Hepatocyte (in vitro differentiated cells): Measurements from ENCODE around the gene LAMTOR4.

Experiments
- CTCF ChIP-seq: fragments of 200-600 bp; sonication (generic); IDR thresholded peaks from 2 replicates; pipeline ENCODE4 v1.5.1; 2016; ENCODE audit warnings: antibody characterized with exemption, mild to moderate bottlenecking; ENCODE audit not compliant: poor library complexity
- EZH2 ChIP-seq: fragments of 200-600 bp; sonication (generic); IDR thresholded peaks from 2 replicates; pipeline ENCODE4 v1.6.1; 2016; ENCODE audit warnings: antibody characterized with exemption, mild to moderate bottlenecking, borderline replicate concordance
- EZH2phosphoT487 ChIP-seq: fragments of 200-600 bp; sonication (generic); IDR thresholded peaks from one replicate; pipeline ENCODE4 v1.6.1; 2018; ENCODE audit warnings: antibody characterized with exemption, mild to moderate bottlenecking, low read depth, moderate library complexity; ENCODE audit not compliant: unreplicated experiment, severe bottlenecking

GRCh38 chr7:100126931-100127865, 21.5 kb upstream of the LAMTOR4 start, which contains the start of gene MBLAC1:
- no peak for TF ChIP-seq CTCF
- no peak for TF ChIP-seq EZH2phosphoT487
- no peak for TF ChIP-seq EZH2
